ENCODE results near the gene BARX1. TPM values are rescaled to one million over a fixed set of nuclear protein-coding genes. Genes with fewer than 3 reads are reported as not detected.

The BARX1 gene
- polyA plus RNA-seq, 4 donors = 0.39 TPM; not detected in 3

GRCh38 chr9:93955981-93956784 is 1.0 kb upstream of the BARX1 start:
- FAIRE-seq (no peak), DNase-seq (no peak)
- Histone ChIP-seq H3K4me1 (ENCODE audit: control insufficient read depth in 3 of 3, insufficient read depth in 2 of 3, low read depth in 1 of 3, low read length in 2 of 3) (peaks cover 0 to 17% (median 3%) of the 10 kb centered on the region in 3 donors), H3K27ac (ENCODE audit: low read depth in 1 of 3, low read length in 2 of 3) (no peak overlapping the region), H3K4me3 (ENCODE audit: low read depth in 1 of 3, low read length in 3 of 3) (no peak overlapping the region), H3K9me3 (ENCODE audit: control insufficient read depth in 2 of 2, insufficient read depth in 1 of 2, low read depth in 1 of 2, low read length in 1 of 2) (no peaks in the 10 kb centered on the region), H3K27me3 (ENCODE audit: control insufficient read depth in 3 of 3, insufficient read depth in 3 of 3, low read length in 3 of 3) (peaks cover 38 to 95% (median 67%) of the 10 kb centered on the region in 3 donors), H3K36me3 (ENCODE audit: control insufficient read depth in 3 of 3, insufficient read depth in 2 of 3, low read depth in 1 of 3, low read length in 3 of 3) (no peaks in the 10 kb centered on the region)
- WGBS, 3 donors = 31 to 32% (median 31%) methylated on average over 12 of the region's 12 CpGs

- Histone ChIP-seq H3K4me1 (ENCODE audit: control insufficient read depth in 3 of 3, insufficient read depth in 2 of 3, low read depth in 1 of 3, low read length in 2 of 3) (peaks cover 0 to 13% (median 3%) of the 10 kb centered on the region in 3 donors), H3K27ac (ENCODE audit: low read depth in 1 of 3, low read length in 2 of 3) (no peak overlapping the region), H3K4me3 (ENCODE audit: low read depth in 1 of 3, low read length in 3 of 3) (no peak overlapping the region), H3K36me3 (ENCODE audit: control insufficient read depth in 3 of 3, insufficient read depth in 2 of 3, low read depth in 1 of 3, low read length in 3 of 3) (no peaks in the 10 kb centered on the region), H3K9me3 (ENCODE audit: control insufficient read depth in 2 of 2, insufficient read depth in 1 of 2, low read depth in 1 of 2, low read length in 1 of 2) (peaks cover 0 to 6% of the 10 kb centered on the region in 2 donors), H3K27me3 (ENCODE audit: control insufficient read depth in 3 of 3, insufficient read depth in 3 of 3, low read length in 3 of 3) (peaks cover 32 to 95% (median 74%) of the 10 kb centered on the region in 3 donors)
- FAIRE-seq (no peak), DNase-seq (peak in 1 of 2 donors; percentile 21)
- 5 to 8% (median 6%) methylated on average over 43 to 67 of the region's 67 CpGs for WGBS, 3 donors
Measured at GRCh38 chr9:93954434-93955061, 607 bp downstream of the BARX1 start.

- H3K27me3 ChIP-seq (ENCODE audit: control insufficient read depth in 3 of 3, insufficient read depth in 3 of 3, low read length in 3 of 3) = peaks cover 33 to 95% (median 76%) of the 10 kb centered on the region in 3 donors
- no peak overlapping the region for H3K27ac ChIP-seq (ENCODE audit: low read depth in 1 of 3, low read length in 2 of 3)
- peaks cover 0 to 10% (median 3%) of the 10 kb centered on the region in 3 donors for H3K4me1 ChIP-seq (ENCODE audit: control insufficient read depth in 3 of 3, insufficient read depth in 2 of 3, low read depth in 1 of 3, low read length in 2 of 3)
- no peaks in the 10 kb centered on the region for H3K36me3 ChIP-seq (ENCODE audit: control insufficient read depth in 3 of 3, insufficient read depth in 2 of 3, low read depth in 1 of 3, low read length in 3 of 3)
- H3K9me3 ChIP-seq (ENCODE audit: control insufficient read depth in 2 of 2, insufficient read depth in 1 of 2, low read depth in 1 of 2, low read length in 1 of 2) = peaks cover 0 to 6% of the 10 kb centered on the region in 2 donors
- FAIRE-seq = no peak
- 19 to 22% (median 20%) methylated on average over 42 to 49 of the region's 49 CpGs for WGBS, 3 donors
- no peak for DNase-seq
- no peak overlapping the region for H3K4me3 ChIP-seq (ENCODE audit: low read depth in 1 of 3, low read length in 3 of 3)
Measured at GRCh38 chr9:93953496-93954433, 1.4 kb downstream of the BARX1 start.

- H3K27me3 ChIP-seq (ENCODE audit: control insufficient read depth in 3 of 3, insufficient read depth in 3 of 3, low read length in 3 of 3) = peaks cover 38 to 95% (median 78%) of the 10 kb centered on the region in 3 donors
- no peak overlapping the region for H3K4me3 ChIP-seq (ENCODE audit: low read depth in 1 of 3, low read length in 3 of 3)
- H3K9me3 ChIP-seq (ENCODE audit: control insufficient read depth in 2 of 2, insufficient read depth in 1 of 2, low read depth in 1 of 2, low read length in 1 of 2) = peaks cover 0 to 6% of the 10 kb centered on the region in 2 donors
- H3K27ac ChIP-seq (ENCODE audit: low read depth in 1 of 3, low read length in 2 of 3) = no peak overlapping the region
- no peaks in the 10 kb centered on the region for H3K36me3 ChIP-seq (ENCODE audit: control insufficient read depth in 3 of 3, insufficient read depth in 2 of 3, low read depth in 1 of 3, low read length in 3 of 3)
- H3K4me1 ChIP-seq (ENCODE audit: control insufficient read depth in 3 of 3, insufficient read depth in 2 of 3, low read depth in 1 of 3, low read length in 2 of 3) = peaks cover 0 to 8% (median 3%) of the 10 kb centered on the region in 3 donors
- FAIRE-seq (no peak), DNase-seq (peak in 1 of 2 donors; percentile 29)
- 3 to 5% (median 3%) methylated on average over 55 of the region's 55 CpGs for WGBS, 3 donors
Measured at GRCh38 chr9:93952784-93953495, 2.2 kb downstream of the BARX1 start.

- H3K4me3 ChIP-seq (ENCODE audit: low read depth in 1 of 3, low read length in 3 of 3) = no peak overlapping the region
Measured at GRCh38 chr9:93952119-93952783, 2.9 kb downstream of the BARX1 start.

GRCh38 chr9:93951655-93952118 is 3.5 kb downstream of the BARX1 start:
- Histone ChIP-seq H3K9me3 (ENCODE audit: control insufficient read depth in 2 of 2, insufficient read depth in 1 of 2, low read depth in 1 of 2, low read length in 1 of 2) (peaks cover 0 to 6% of the 10 kb centered on the region in 2 donors), H3K4me3 (ENCODE audit: low read depth in 1 of 3, low read length in 3 of 3) (peak overlapping the region in 1 of 3 donors; percentile 54), H3K27ac (ENCODE audit: low read depth in 1 of 3, low read length in 2 of 3) (no peak overlapping the region), H3K36me3 (ENCODE audit: control insufficient read depth in 3 of 3, insufficient read depth in 2 of 3, low read depth in 1 of 3, low read length in 3 of 3) (no peaks in the 10 kb centered on the region), H3K27me3 (ENCODE audit: control insufficient read depth in 3 of 3, insufficient read depth in 3 of 3, low read length in 3 of 3) (peaks cover 37 to 95% (median 74%) of the 10 kb centered on the region in 3 donors), H3K4me1 (ENCODE audit: control insufficient read depth in 3 of 3, insufficient read depth in 2 of 3, low read depth in 1 of 3, low read length in 2 of 3) (peaks cover 0 to 8% (median 3%) of the 10 kb centered on the region in 3 donors)
- 2 to 4% (median 3%) methylated on average over 39 of the region's 39 CpGs for WGBS, 3 donors
- no peak for FAIRE-seq
- DNase-seq = no peak

More at GRCh38 chr9:93952119-93952783, 2.9 kb downstream of the BARX1 start:
- H3K27ac ChIP-seq (ENCODE audit: low read depth in 1 of 3, low read length in 2 of 3) = no peak overlapping the region
- DNase-seq (no peak), FAIRE-seq (no peak)
- peaks cover 38 to 95% (median 77%) of the 10 kb centered on the region in 3 donors for H3K27me3 ChIP-seq (ENCODE audit: control insufficient read depth in 3 of 3, insufficient read depth in 3 of 3, low read length in 3 of 3)
- WGBS, 3 donors = 9 to 10% (median 10%) methylated on average over 39 of the region's 39 CpGs
- peaks cover 0 to 6% of the 10 kb centered on the region in 2 donors for H3K9me3 ChIP-seq (ENCODE audit: control insufficient read depth in 2 of 2, insufficient read depth in 1 of 2, low read depth in 1 of 2, low read length in 1 of 2)
- H3K4me1 ChIP-seq (ENCODE audit: control insufficient read depth in 3 of 3, insufficient read depth in 2 of 3, low read depth in 1 of 3, low read length in 2 of 3) = peaks cover 0 to 8% (median 3%) of the 10 kb centered on the region in 3 donors
- H3K36me3 ChIP-seq (ENCODE audit: control insufficient read depth in 3 of 3, insufficient read depth in 2 of 3, low read depth in 1 of 3, low read length in 3 of 3) = no peaks in the 10 kb centered on the region
